Mesothelial cell of epicardium (in vitro differentiated cells): ENCODE data around the gene SIVA1. TPM values are rescaled to one million over a fixed set of nuclear protein-coding genes. Genes with fewer than 3 reads are reported as not detected.

Source experiments
- DNase-seq, 2 experiments: peaks; one replicate each; pipeline ENCODE4 v3.0.0; 2021; ENCODE audit warnings: low spot score in 2 of 2; ENCODE audit not compliant: unreplicated experiment in 2 of 2
- H3K27ac Mint-ChIP-seq: 2 replicates; pipeline ENCODE4 v1.8.0; 2021; ENCODE audit warnings: mixed read lengths
- H3K27me3 Mint-ChIP-seq: 2 replicates; pipeline ENCODE4 v1.8.0; 2021; ENCODE audit warnings: low read depth, mixed read lengths
- H3K36me3 Mint-ChIP-seq: 2 replicates; pipeline ENCODE4 v1.8.0; 2021; ENCODE audit warnings: mixed read lengths
- H3K4me1 Mint-ChIP-seq: 2 replicates; pipeline ENCODE4 v1.8.0; 2021; ENCODE audit warnings: mixed read lengths
- H3K4me3 Mint-ChIP-seq: 2 replicates; pipeline ENCODE4 v1.8.0; 2021; ENCODE audit warnings: mild to moderate bottlenecking, moderate library complexity, mixed read lengths
- H3K9me3 Mint-ChIP-seq: 2 replicates; pipeline ENCODE4 v1.8.0; 2021; ENCODE audit warnings: mixed read lengths
- CTCF ChIP-seq: fragments of 200-600 bp; sonication (generic); IDR thresholded peaks from one replicate; pipeline ENCODE4 v1.5.0; 2021; ENCODE audit warnings: antibody characterized with exemption; ENCODE audit not compliant: unreplicated experiment
- total RNA-seq: library from RNA; stranded (reverse); gene quantifications from 3 replicates; pipeline ENCODE4 v1.2.1, GENCODE V29; 2021

SIVA1 gene
- total RNA-seq, 1 donor from 2014 or later = 70.9 TPM

GRCh38 chr14:104767634-104767918, 14.6 kb downstream of the SIVA1 start:
- Mint-ChIP-seq H3K27me3 (no peaks in the 10 kb centered on the region), H3K9me3 (peaks cover 12% of the 10 kb centered on the region), H3K27ac (no peak overlapping the region), H3K4me3 (no peak overlapping the region), H3K36me3 (peaks cover 40% of the 10 kb centered on the region), H3K4me1 (peaks cover 19% of the 10 kb centered on the region)
- DNase-seq = no peak
- TF ChIP-seq CTCF = no peak

- H3K4me1 Mint-ChIP-seq = peaks cover 19% of the 10 kb centered on the region
- H3K9me3 Mint-ChIP-seq = peaks cover 12% of the 10 kb centered on the region
- DNase-seq = peak; percentile 80 to 97
- no peak overlapping the region for H3K4me3 Mint-ChIP-seq
- peak overlapping the region; percentile 25 for H3K27ac Mint-ChIP-seq
- no peaks in the 10 kb centered on the region for H3K27me3 Mint-ChIP-seq
- peak; percentile 97 for TF ChIP-seq CTCF
- peaks cover 37% of the 10 kb centered on the region for H3K36me3 Mint-ChIP-seq
Measured at GRCh38 chr14:104768437-104769323, 15.7 kb downstream of the SIVA1 start.

GRCh38 chr14:104769324-104770071, 16.6 kb downstream of the SIVA1 start:
- no peak for DNase-seq
- Mint-ChIP-seq H3K9me3 (peaks cover 12% of the 10 kb centered on the region), H3K4me1 (peaks cover 19% of the 10 kb centered on the region), H3K36me3 (peaks cover 37% of the 10 kb centered on the region), H3K4me3 (no peak overlapping the region), H3K27me3 (no peaks in the 10 kb centered on the region), H3K27ac (peak overlapping the region; percentile 56)
- no peak for TF ChIP-seq CTCF

- no peak for DNase-seq
- H3K9me3 Mint-ChIP-seq = peaks cover 11% of the 10 kb centered on the region
- no peak for TF ChIP-seq CTCF
- no peak overlapping the region for H3K4me3 Mint-ChIP-seq
- H3K27me3 Mint-ChIP-seq = no peaks in the 10 kb centered on the region
- H3K27ac Mint-ChIP-seq = peak overlapping the region; percentile 21
- peaks cover 19% of the 10 kb centered on the region for H3K4me1 Mint-ChIP-seq
- peaks cover 37% of the 10 kb centered on the region for H3K36me3 Mint-ChIP-seq
Measured at GRCh38 chr14:104770072-104770579, 17.2 kb downstream of the SIVA1 start.

- Mint-ChIP-seq H3K27ac (no peak overlapping the region), H3K9me3 (peaks cover 4% of the 10 kb centered on the region), H3K36me3 (peaks cover 30% of the 10 kb centered on the region), H3K4me1 (peaks cover 19% of the 10 kb centered on the region), H3K27me3 (no peaks in the 10 kb centered on the region), H3K4me3 (no peak overlapping the region)
- peak; percentile 47 for TF ChIP-seq CTCF
- no peak for DNase-seq
Measured at GRCh38 chr14:104770851-104771272, 17.9 kb downstream of the SIVA1 start.
